ENCODE data around the gene PTPRN2. TPM values are rescaled to one million over a fixed set of nuclear protein-coding genes. Genes with fewer than 3 reads are reported as not detected.

The PTPRN2 gene
- total RNA-seq, 2 donors from 2014 or later: 26.1 to 55.5 TPM

DNA sequence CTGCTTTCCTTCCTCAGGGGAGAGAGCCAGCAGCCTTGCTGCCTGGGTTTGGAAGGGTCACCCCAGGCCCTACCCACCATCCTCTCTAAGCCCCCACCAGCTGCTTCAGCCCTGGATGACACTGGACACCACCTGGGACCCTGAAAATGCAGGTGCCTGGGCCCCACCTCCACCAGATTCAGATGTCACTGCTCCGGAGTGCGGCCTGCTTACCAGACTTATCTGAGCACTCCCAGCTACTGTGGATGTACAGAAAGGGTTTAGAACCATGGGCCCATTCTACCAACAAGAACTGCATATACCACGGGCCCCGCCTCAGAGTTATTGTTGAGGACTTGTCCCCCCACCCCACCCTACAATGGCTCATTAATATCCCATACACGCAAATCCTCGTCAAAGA is 172.3 kb downstream of the PTPRN2 start:
- no peaks in the 10 kb centered on the region for H3K27me3 ChIP-seq (replicated peaks; ENCODE audit: insufficient read depth)

DNA sequence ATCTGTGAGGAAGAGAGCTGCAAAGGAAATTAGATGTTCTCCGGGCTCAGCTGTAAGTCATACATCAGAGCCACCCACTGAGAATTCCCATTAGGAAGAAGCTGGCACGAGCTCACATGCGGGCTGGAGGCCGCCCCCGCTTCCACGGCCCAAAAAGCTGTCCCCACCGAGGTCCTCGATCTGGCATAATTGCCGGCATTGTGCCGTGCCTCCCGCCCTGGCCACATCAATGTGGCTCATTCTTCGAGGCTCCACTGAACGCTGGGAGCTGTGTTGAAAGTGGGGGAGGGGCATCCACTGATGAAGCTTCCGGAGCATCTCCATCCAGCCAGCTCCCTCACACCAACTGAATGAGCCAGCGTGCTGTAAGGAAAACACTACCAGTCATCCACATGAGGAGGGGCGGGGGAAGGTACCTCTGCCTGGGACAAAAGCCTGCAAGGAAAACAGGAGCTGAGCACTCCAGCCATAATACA is 173.1 kb downstream of the PTPRN2 start:
- no peaks in the 10 kb centered on the region for H3K9me3 ChIP-seq
- no peaks in the 10 kb centered on the region for H3K27me3 ChIP-seq (replicated peaks; ENCODE audit: insufficient read depth)
- no peak overlapping the region for H3K27ac ChIP-seq
- H3K4me3 ChIP-seq: no peak overlapping the region
- TF ChIP-seq POLR2AphosphoS5 (IDR thresholded peaks at IDR 0.05): no peak
- TF ChIP-seq, protein P1, sequence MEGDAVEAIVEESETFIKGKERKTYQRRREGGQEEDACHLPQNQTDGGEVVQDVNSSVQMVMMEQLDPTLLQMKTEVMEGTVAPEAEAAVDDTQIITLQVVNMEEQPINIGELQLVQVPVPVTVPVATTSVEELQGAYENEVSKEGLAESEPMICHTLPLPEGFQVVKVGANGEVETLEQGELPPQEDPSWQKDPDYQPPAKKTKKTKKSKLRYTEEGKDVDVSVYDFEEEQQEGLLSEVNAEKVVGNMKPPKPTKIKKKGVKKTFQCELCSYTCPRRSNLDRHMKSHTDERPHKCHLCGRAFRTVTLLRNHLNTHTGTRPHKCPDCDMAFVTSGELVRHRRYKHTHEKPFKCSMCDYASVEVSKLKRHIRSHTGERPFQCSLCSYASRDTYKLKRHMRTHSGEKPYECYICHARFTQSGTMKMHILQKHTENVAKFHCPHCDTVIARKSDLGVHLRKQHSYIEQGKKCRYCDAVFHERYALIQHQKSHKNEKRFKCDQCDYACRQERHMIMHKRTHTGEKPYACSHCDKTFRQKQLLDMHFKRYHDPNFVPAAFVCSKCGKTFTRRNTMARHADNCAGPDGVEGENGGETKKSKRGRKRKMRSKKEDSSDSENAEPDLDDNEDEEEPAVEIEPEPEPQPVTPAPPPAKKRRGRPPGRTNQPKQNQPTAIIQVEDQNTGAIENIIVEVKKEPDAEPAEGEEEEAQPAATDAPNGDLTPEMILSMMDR (IDR thresholded peaks at IDR 0.05): no peak
- WGBS: 53% methylated on average over 16 of the region's 16 CpGs
- no peaks in the 10 kb centered on the region for H3K4me1 ChIP-seq (replicated peaks)
- intact Hi-C loops (cut with DNase I): no loop called here
- no peak for DNase-seq (ENCODE audit: low spot score)
- no peaks in the 10 kb centered on the region for H3K36me3 ChIP-seq

More for the DNA sequence above, 172.3 kb downstream of the PTPRN2 start:
- no peak for DNase-seq (ENCODE audit: low spot score)
- H3K27ac ChIP-seq: no peak overlapping the region
- TF ChIP-seq POLR2AphosphoS5 (IDR thresholded peaks at IDR 0.05) (no peak), POLR2A (IDR thresholded peaks at IDR 0.05) (no peak)
- TF ChIP-seq, protein P1 (IDR thresholded peaks at IDR 0.05): no peak
- WGBS: over 99% methylated on average over 6 of the region's 6 CpGs
- no peaks in the 10 kb centered on the region for H3K36me3 ChIP-seq
- no peak overlapping the region for H3K4me3 ChIP-seq
- H3K4me1 ChIP-seq (replicated peaks): no peaks in the 10 kb centered on the region
- intact Hi-C loops (cut with DNase I): no loop called here
- no peaks in the 10 kb centered on the region for H3K9me3 ChIP-seq

DNA sequence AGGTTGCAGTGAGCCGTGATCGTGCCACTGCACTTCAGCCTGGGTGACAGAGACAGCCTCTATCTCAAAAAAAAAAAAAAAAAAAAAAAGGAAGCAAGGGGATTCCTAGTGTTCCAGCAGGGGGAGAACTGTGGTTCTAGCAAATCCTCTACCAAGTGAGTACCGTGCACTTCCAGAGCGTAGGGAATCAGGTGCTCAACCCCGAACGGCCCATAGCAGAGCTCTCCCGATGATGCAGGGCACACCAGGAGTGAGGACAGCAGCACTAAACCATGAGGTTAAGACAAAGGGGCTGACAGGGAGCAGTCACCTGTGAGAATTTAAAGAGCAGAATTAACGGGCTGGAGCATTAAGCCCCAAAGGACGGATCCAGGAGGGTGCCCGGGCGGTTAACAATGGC is 173.6 kb downstream of the PTPRN2 start:
- H3K27ac ChIP-seq: no peak overlapping the region
- no peaks in the 10 kb centered on the region for H3K27me3 ChIP-seq (replicated peaks; ENCODE audit: insufficient read depth)
- 88% methylated on average over 11 of the region's 11 CpGs for WGBS
- DNase-seq (ENCODE audit: low spot score): no peak
- H3K4me3 ChIP-seq: no peak overlapping the region
- no peaks in the 10 kb centered on the region for H3K36me3 ChIP-seq
- TF ChIP-seq, protein P1 (IDR thresholded peaks at IDR 0.05): no peak
- no peak for TF ChIP-seq POLR2AphosphoS5 (IDR thresholded peaks at IDR 0.05)
- TF ChIP-seq POLR2A (IDR thresholded peaks at IDR 0.05): no peak
- H3K4me1 ChIP-seq (replicated peaks): no peaks in the 10 kb centered on the region
- intact Hi-C loops (cut with DNase I): no loop called here
- no peaks in the 10 kb centered on the region for H3K9me3 ChIP-seq

DNA sequence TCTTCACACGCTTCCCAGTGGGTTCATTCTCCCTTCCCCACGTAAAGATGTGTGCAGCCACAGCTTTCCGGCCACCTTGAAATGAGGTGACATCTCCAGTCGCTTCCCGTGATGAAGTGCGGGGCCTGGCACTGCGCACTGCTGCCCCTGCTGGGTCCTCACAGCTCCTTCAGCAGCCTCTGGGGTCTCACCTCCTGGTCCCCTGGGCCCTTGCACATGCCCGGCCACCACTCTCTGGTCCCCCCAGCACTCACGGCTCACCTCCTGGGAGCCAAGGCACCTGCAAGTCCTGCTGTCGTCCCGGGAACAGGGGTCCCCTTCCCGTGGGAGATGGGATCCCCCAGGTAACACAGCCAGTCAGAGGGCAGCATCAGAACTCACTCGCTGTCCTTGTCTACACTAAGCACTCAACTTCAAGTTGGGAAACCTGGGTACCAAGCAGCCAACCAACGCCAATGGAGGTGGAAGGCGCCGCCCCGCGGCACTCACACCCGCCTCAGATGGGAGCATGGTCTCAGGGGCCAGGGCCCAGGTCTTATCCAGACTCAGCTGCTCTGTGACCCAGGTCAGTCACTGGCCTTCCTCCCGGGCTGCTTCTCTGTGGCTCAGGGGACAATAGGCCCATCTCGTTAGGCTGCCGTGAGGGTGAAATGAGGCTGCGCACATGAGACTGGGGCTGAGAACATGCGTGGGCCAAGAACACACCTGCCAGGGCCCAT is 176.2 kb downstream of the PTPRN2 start:
- Histone ChIP-seq H3K27me3 (replicated peaks; ENCODE audit: insufficient read depth) (no peaks in the 10 kb centered on the region), H3K36me3 (no peaks in the 10 kb centered on the region), H3K27ac (no peak overlapping the region), H3K4me1 (replicated peaks) (no peaks in the 10 kb centered on the region), H3K9me3 (no peaks in the 10 kb centered on the region), H3K4me3 (no peak overlapping the region)
- no peak for DNase-seq (ENCODE audit: low spot score)
- intact Hi-C loops (cut with DNase I): no loop called here
- 90% methylated on average over 24 of the region's 24 CpGs for WGBS
- TF ChIP-seq, protein P1 (IDR thresholded peaks at IDR 0.05): no peak
- TF ChIP-seq POLR2A (IDR thresholded peaks at IDR 0.05) (no peak), POLR2AphosphoS5 (IDR thresholded peaks at IDR 0.05) (no peak)

DNA sequence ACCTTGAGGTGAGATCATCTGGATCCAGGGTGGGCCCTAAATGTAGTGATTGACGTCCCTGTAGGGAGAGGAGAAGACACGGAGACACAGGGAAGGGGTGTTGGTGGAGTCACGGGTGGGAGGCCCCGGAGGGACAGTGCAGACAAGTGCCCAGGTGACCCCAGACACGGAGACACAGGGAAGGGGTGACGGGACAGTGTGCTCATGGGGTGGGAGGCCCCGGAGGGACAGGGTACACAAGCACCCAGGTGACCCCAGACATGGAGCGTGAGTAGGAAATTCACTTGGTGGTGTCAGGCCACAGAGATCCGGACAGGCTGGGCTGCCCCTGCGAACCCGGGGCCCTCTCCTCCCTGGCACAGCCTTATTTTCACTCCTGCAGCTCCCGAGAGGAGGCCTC is 176.9 kb downstream of the PTPRN2 start:
- Histone ChIP-seq H3K4me3 (no peak overlapping the region), H3K4me1 (replicated peaks) (no peaks in the 10 kb centered on the region), H3K36me3 (no peaks in the 10 kb centered on the region), H3K9me3 (no peaks in the 10 kb centered on the region), H3K27me3 (replicated peaks; ENCODE audit: insufficient read depth) (no peaks in the 10 kb centered on the region), H3K27ac (no peak overlapping the region)
- intact Hi-C loops (cut with DNase I): no loop called here
- DNase-seq (ENCODE audit: low spot score): no peak
- TF ChIP-seq, protein P1 (IDR thresholded peaks at IDR 0.05): no peak
- TF ChIP-seq POLR2A (IDR thresholded peaks at IDR 0.05): no peak
- no peak for TF ChIP-seq POLR2AphosphoS5 (IDR thresholded peaks at IDR 0.05)
- WGBS: 85% methylated on average over 12 of the region's 12 CpGs
